Peyer's patch (tissue), 4 donors: Measurements from ENCODE around the gene DOCK4.

Experiments used
- CTCF ChIP-seq, 6 experiments: fragments of 450-650 bp in 4 of 6; fragments of 200-600 bp in 2 of 6; sonication (generic) in 1 of 6; IDR thresholded peaks; one replicate each; pipeline ENCODE4 v1.5.1; 2017 to 2019; ENCODE audit warnings: antibody characterized with exemption in 6 of 6, mild to moderate bottlenecking in 3 of 6, moderate library complexity in 1 of 6
- POLR2A ChIP-seq, 2 donors: fragments of 450-650 bp; IDR thresholded peaks; one replicate each; pipeline ENCODE4 v1.5.1; 2017; ENCODE audit warnings: antibody characterized with exemption in 2 of 2, mild to moderate bottlenecking in 2 of 2, moderate library complexity in 2 of 2

- TF ChIP-seq CTCF (IDR thresholded peaks at IDR 0.05) (no peak), POLR2A (IDR thresholded peaks at IDR 0.05) (no peak)
These were observed 7.5 kb upstream of the DOCK4 start for GRCh38 chr7:112213735-112214134.
